Measurements from ENCODE around the gene TAAR9. TPM values are rescaled to one million over a fixed set of nuclear protein-coding genes. Genes with fewer than 3 reads are reported as not detected.

TAAR9 gene
- polyA plus RNA-seq, 1 of the 3 experiments (the other 2 are of a cell fraction), result not detected

GRCh38 chr6:132506869-132507808, 30.9 kb upstream of the TAAR9 start:
- 88% methylated on average over 5 of the region's 5 CpGs for WGBS (ENCODE audit: low lambda C conversion rate)
- no peak overlapping the region for H3K9ac ChIP-seq
- ChIA-PET CTCF (interaction anchor here (1.0 to 2.1 kb wide), 3 partner anchors 23 to 227 kb away, joined by 3 to 7 read pairs (median 5); no protein-coding TSS in a partner anchor), POLR2A (no interaction called here)
- H3K4me1 ChIP-seq (ENCODE audit: control insufficient read depth in 1 of 2, insufficient read depth in 2 of 2, low read depth in 1 of 2, low read length in 1 of 2), result peaks cover 3 to 8% of the 10 kb centered on the region in 2 experiments; a peak in 2 of 4 replicates
- H3K4me3 ChIP-seq (ENCODE audit: low read depth in 2 of 2, low read length in 1 of 2), result no peak overlapping the region
- no peak for TF ChIP-seq CHD2 (IDR thresholded peaks at IDR 0.05; ENCODE audit: low read length, partially characterized antibody)
- TF ChIP-seq USF1 (IDR thresholded peaks at IDR 0.05; ENCODE audit: borderline replicate concordance, low read depth), result no peak
- no peak for TF ChIP-seq USF2 (IDR thresholded peaks at IDR 0.05; ENCODE audit: borderline replicate concordance, low read depth, low read length)
- no peak for TF ChIP-seq TCF12 (IDR thresholded peaks at IDR 0.05)
- TF ChIP-seq TAF1 (IDR thresholded peaks at IDR 0.05; ENCODE audit: borderline replicate concordance, low read depth, low read length), result no peak
- TF ChIP-seq ELF1 (IDR thresholded peaks at IDR 0.05), result no peak
- TF ChIP-seq SMC3 (IDR thresholded peaks at IDR 0.05; ENCODE audit: low read depth, low read length), result no peak
- no peak for TF ChIP-seq IRF3 (IDR thresholded peaks at IDR 0.05; ENCODE audit: low read depth, low read length)
- TF ChIP-seq MXI1 (IDR thresholded peaks at IDR 0.05; ENCODE audit: low read depth, low read length), result no peak
- no peak for TF ChIP-seq POLR2AphosphoS5 (IDR thresholded peaks at IDR 0.05; ENCODE audit: low read depth, low read length)
- no peak for TF ChIP-seq RXRA (IDR thresholded peaks at IDR 0.05; ENCODE audit: borderline replicate concordance, low read depth)
- no peak for TF ChIP-seq PBX3 (IDR thresholded peaks at IDR 0.05)
- no peak for TF ChIP-seq REST (IDR thresholded peaks at IDR 0.05; ENCODE audit: low read depth, low read length)
- peaks cover 0 to 2% of the 10 kb centered on the region in 2 experiments for H3K36me3 ChIP-seq (replicated peaks in 1 of 2; ENCODE audit: control insufficient read depth in 1 of 2, insufficient read depth in 2 of 2, low read length in 1 of 2)
- H3K79me2 ChIP-seq (ENCODE audit: insufficient read depth), result peaks cover 55% of the 10 kb centered on the region
- no peaks in the 10 kb centered on the region for H3K27me3 ChIP-seq (ENCODE audit: insufficient read depth)
- H3F3A ChIP-seq (replicated peaks; ENCODE audit: insufficient read depth), result peaks cover 3% of the 10 kb centered on the region
- H4K20me1 ChIP-seq (ENCODE audit: insufficient read depth), result peaks cover 7% of the 10 kb centered on the region
- H3K9me2 ChIP-seq, result no peaks in the 10 kb centered on the region
- H3K27ac ChIP-seq (ENCODE audit: low read depth in 2 of 2, low read length in 1 of 2), result no peak overlapping the region
- no peak for DNase-seq
- H3K9me3 ChIP-seq, result no peaks in the 10 kb centered on the region
- no peak overlapping the region for H3K4me2 ChIP-seq
- H2AFZ ChIP-seq (ENCODE audit: low read depth), result no peak overlapping the region

Measured in SK-N-SH (cell line).